NCI-H2171 (cell line): ENCODE data around the gene IFT25.
"Not testable (repeated sequence)": the region's sequence is repeated elsewhere in the genome, so short reads cannot be mapped to it uniquely, and the experiment has no call there.

Experiments
- DNase-seq: peaks from one replicate; lab custom pipeline; 2025; lab: John Stamatoyannopoulos, UW

Gene IFT25

DNA sequence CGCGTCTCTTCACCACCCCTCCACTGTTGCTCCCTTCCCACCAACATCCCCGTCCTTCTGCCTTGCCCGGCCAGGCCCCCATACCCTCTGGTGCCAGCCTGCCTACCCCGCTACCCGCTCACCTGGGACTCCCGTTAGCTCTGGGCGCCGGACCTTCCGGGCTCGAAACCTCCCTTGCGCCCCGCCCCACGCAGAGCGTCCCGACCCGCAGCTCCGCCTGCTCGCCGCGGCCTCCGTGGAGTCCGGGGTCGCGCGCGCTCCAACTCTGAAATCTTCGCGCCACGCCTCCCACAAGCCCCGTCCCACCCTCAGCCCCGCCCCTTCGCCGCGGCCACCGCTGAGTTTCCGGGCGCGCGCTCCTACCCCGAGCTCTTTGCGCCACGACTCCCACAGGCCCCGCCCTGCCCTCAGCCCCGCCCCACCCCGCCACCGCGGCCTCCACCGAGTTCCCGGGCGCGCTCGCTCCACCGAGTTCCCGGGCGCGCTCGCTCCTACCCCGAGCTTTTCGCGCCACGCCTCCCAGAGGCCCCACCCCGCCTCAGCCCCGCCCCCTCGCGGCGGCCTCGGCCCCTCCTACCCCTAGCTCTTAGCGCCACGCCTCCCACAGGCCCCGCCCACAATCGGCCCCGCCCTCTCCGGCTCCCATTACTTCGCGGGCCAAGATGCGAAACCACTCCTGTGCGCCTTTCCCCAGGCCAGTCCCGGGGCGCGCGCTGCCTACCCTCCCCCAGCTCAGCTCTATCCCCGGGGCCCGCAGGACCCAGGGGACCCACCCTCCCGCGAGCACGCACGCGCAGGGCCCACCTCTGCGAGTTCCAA lies at the start of gene IFT25:
IFT25 (minus strand) TSS at position 267 of the 819 bp plus-strand sequence. CDS start 5,617 bp downstream, outside the sequence.
- DNase-seq = peak; percentile 93

DNA sequence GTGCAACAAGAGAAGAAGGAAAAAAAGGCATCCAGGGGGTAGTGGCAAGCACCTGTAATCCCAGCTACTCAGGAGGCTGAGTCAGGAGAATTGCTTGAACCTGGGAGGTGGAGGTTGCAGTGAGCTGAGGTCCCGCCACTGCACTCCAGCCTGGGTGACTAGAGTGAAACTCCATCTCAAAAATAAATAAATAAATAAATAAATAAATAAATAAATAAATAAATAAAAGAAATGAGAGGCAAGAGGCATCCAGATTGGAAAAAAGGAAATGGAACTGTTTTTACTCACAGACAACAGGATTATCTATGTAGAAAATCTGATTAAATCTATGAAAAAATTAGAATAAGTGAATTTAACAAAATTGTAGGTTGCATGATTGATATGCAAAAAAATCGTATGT lies 49.0 kb upstream of the IFT25 start:
- not testable (repeated sequence) for DNase-seq

DNA sequence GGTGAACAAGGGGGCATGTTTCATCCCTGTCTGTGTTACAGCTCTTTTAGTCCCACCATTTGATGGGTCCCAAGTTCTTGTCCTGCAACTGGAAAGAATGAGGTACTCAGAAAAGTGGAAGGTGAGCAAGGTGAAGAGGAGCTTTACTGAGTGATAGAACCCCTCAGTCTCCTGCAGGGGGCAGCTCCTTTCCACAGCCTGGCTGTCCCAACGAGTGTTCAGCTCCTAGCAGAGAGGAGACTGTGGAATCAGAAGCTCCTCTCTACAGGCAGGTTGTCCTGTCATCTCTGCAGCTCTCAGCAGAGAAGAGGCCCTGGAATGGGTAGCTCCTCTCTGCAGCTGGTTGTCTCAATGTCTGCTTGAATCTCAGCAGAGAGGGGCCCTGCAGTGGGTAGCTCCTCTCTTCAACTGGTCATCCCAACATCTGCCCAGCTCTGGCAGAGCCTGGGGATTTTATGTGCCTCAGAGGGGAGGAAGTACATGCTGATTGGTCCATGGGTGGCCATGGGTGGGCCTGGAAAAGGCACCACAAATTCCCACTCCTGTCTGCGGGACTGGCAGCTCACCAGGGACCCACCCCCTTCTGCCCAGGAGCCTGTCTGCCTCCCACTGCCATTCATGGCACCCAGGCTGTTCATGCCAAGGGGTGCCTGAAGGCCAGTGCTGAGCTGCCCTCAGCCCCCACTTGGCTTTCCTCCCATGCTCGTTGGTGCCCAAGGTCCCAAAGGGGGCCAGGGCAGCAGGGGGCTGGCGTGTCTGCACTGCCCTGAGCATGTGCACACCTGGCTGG lies 46.8 kb upstream of the IFT25 start:
- DNase-seq = no peak

DNA sequence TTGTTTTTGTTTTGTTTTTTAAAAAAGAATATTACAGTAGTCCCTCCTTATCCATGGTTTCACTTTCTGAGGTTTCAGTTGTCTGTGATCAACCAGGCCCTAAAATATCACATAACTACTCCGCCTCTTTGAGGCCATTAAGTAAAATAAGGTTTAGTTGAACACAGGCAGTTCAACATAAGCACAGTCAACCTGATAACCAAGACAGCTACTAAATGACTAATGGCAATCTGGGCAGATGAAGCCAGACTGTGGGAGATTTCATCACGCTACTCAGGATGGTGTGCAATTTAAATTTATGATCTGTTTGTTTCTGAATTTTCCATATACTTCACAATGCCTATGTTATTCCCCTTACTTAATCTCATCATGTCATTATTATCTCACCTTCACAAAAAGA lies 42.4 kb upstream of the IFT25 start:
- DNase-seq = no peak

DNA sequence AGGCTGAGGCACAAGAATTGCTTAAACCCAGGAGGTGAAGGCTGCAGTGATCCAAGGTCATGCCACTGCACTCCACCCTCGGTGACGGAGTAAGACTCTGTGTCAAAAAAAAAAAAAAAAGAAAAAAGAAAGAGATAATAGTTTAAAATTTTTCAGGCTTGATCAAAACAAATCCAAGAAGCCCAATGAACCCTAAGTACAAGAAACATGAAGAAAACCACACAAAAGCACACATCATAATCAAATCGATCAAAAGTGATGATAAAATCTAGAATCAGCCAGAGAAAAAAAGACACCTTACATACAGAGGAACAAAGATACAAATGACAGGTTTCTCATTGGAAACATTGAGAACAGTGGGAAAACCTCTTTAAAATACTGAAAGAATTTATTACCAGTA lies 41.0 kb upstream of the IFT25 start:
- no peak for DNase-seq

DNA sequence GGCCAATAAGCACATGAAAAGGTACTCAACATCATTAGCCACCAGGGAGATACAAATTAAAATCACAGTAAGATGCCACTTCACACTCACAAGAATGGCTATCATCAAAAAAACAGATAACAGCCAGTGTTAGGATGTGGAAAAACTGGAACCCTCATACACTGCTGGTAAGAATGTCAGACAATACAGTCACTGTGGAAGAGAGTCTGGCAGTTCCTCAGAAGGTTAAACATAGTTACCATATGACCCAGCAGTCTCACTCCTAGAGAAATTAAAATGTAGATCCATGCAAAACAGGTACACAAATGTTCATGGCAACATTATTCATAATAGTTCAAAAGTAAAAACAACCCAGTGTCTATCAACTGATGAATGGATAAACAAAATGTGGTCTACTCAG lies 39.2 kb upstream of the IFT25 start:
- no peak for DNase-seq

DNA sequence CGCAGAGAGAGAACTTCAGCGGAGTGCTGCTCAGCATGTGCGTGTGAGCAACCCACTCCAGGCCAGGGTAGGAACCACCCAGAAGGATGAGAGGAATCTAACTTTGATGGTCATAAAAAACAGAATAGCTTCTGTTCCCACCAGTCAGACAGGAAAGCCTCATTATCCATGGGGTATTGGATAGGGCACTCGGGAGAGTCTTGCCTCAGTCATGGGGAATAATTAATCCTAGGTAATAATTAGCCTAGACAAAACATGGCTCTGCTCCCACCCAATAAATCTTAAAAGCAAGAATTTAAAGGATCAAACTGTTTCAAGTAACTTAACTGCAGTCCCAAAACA lies 37.2 kb upstream of the IFT25 start:
- DNase-seq = no peak

DNA sequence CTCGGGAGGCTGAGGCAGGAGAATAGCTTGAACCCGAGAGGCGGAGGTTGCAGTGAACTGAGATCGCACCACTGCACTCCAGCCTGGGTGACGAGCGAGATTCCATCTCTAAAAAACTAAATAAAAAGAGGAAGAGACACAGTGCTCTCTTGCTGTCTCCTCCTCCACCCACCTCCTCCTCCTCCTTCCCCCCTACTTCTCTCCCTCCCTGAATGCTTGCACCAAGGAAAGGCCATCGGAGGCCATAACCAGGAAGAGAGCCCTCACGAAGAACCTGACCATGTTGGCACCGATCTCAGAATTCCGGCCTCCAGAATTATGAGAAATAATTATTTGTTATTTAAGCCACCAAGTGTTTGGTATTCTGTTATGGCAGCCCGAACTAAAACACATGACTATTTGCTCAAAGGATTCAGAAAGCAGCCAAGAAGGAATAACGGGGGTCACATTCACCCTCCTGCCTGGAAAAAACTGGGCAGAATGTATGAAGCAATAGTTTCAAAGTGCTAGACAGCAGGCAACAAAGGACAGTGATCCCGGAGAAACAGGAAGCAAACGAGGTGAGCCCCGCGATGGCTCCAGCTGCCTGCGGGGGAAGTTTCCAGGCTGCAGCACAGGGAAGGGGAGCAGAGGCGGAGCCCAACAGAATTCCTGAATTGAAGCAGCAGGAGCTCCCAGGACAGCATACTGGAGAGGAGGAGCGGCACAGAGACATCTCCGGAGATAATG lies 36.7 kb upstream of the IFT25 start:
- peak; percentile 24 for DNase-seq

DNA sequence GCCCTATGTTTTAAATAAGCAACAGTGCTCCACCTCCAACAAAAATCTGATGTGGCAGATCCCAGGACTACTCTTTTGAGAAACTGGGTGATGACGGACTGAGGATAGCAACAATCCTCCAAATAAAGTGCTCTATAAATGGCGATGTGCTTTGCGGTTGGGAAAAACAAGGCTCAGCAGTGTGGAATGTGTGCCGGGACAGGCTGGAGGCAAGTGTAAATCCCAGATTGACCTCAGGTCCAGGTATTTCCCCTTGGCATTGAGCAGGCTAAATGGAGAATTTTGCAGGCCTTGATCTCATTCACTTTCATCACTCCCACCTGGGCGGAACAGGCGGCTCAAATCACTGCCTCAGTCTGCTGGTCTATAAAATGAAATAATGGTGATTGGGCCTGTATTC lies 35.7 kb upstream of the IFT25 start:
- DNase-seq = no peak

DNA sequence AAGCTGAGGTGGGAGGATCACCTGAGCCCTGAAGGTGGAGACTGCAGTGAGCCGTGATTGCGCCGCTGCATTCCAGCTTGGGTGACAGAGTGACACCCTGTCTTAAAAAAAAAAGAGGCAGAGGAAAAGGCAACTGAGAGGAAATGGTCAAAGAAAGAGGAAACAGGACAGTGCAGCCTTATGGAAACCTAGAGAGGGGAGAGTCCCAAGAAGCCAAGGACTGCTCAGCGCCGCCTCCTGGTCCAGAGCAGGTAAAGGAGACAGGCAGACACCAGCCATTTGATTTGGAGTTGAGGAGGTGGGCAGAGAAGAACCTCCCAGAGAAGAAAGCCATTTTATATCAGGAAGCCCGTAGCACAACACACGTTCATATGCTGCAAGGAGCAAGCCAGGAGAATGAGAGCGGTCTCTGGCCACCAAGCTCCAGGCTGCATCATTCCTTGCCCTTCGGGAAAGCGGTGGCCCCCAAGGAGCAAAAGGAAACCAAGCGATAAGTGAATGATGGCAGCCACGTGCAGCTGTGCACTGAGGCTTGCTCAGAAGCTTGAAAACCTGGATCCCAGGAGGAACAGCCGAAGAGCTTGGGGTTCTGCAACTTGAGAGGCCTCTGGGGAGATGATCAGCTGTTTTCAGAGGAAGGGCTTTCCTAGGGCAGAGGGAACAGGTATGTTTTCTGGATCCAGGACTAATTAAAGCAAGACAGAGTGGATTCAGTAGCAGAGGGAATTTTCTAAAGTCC lies 34.4 kb upstream of the IFT25 start:
- DNase-seq = peak; percentile 94

DNA sequence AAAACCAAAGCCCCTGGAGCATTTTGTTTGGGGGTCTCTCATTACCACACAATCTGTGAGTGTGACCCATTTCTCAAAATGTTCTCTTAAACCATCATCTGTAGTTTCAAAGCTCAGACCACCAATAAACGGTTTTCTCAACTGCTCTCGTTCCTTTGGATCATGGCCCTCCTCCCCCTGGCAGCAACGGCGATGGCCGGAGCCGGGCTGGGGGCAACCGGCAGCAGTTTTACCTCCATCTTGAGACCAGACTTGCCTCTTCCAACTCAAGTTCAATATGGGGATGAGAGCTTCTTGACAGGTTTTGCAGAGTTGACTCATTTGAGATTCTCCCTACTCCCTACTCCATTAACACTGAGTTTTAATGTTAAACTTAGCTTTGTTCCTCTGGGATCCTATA lies 30.4 kb upstream of the IFT25 start:
- DNase-seq = no peak

DNA sequence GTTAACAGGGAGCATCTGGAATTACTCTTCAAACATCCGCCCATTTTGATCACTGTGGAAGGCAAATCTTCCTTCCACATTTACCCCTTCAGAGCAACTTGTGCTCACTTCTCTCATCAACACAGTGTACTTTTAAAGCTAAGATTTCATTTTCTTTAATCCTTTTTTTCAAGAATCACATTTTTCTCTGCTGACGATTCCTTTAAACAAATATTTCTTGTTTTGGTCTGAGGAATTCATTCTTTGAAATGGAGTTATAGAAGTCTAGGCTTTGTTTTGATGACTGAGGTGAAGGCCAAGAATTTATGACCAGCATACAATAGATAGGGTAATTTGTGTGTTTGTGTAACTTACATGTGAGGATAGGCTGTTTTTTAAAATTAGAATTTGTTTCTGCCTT lies 26.2 kb upstream of the IFT25 start:
- no peak for DNase-seq

DNA sequence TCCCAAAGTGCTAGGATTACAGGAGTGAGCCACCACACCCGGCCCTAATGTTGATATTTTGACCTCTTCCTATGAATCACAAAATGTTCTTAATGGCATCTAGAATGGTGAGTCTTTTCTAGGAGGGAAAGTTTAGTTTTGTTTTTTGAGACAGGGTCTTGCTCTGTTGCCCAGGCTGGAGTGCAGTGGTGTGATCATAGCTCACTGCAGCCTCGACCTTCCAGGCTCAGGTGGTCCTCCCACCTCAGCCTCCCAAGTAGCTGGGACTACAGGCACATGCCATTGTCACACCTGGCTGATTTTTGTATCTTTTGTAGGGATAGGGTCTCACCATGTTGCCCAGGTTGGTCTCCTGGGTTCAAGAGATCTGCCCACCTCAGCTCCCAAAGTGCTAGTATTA lies 23.8 kb upstream of the IFT25 start:
- not testable (repeated sequence) for DNase-seq

DNA sequence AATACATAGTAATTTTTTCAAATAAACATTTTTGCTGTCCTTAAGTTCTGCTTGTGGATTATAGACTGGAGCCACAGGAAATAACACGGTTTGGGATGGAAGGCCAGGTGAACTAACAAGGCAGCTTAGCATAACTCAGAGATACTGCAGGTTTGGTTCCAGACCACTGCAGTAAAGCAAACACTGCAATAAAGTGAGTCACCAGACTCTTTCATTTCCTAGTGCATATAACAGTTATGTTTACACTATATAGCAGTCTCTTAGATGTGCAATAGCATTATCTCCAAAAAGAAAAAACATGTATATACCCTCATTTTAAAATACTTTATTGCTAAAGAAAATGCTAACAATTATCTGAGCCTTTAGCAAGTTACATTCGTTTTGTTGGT lies 22.6 kb upstream of the IFT25 start:
- DNase-seq = no peak

DNA sequence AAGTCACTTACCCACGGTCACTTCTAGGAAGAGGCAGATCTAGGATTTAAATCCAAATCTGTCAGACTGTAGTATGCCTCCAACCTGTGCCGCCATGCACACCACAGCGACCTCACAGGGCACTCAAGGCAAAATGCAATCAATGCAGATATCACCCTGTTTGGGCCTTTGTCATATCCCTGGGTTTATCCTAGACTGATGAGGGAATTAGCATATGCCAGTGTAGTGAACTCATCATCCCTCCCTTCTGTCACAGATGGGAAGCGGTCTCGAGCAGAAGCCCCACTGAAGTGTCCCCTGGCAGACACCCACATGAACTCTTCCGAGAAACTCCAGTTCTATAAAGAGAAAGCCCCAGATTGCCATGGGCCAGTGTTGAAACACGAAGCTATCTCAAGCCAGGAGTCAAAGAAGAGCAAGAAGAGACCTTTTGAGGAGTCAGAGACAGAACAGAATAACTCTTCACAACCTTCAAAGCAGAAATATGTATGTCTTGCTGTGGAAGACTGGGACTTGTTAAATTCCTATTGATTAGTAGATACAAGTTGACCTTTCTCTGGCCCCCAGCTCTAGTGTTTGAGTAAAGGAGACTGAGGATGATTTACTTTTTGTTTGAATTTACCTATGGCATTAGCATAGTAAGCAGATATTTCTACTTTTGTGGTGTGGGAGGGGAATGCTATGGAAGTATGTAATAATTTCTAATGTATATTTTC lies 22.1 kb upstream of the IFT25 start:
- no peak for DNase-seq

DNA sequence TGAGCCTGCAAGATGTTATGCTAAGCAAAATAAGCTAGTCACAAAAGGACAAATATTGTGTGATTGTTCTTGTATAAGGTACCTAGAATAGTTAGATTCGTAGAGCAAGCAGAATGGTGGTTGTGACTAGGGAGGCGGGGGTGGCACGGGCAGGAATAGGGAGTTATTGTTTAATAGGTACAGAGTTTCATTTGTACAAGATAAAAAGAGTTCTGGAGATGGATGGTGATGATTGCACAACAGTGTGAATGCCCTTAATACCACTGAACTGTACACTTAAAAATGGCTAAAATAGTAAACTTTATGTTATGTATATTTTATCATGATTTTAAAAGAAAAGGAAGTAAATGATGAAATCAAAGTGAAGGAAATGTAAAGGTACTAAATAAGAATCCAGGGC lies 21.3 kb upstream of the IFT25 start:
- DNase-seq = no peak

DNA sequence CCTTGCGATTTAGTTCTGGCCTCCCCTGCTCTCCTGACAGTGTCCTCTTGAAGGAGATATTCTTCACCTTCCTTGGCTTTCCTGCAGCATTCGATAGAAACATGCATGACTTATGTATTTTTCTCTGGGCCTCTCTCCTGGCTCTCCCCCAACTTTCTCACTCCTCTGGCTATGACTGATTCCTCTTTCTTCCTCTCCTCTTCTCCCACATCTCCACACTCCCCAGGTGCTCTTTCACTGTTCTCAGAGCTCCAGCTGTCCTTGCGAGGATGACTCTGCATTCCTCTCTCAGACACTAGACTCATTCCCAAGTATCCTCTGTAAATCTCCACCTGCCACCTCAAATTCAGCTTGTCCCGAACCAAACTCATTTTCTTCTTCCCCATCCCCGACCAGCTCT lies 18.6 kb upstream of the IFT25 start:
- no peak for DNase-seq

DNA sequence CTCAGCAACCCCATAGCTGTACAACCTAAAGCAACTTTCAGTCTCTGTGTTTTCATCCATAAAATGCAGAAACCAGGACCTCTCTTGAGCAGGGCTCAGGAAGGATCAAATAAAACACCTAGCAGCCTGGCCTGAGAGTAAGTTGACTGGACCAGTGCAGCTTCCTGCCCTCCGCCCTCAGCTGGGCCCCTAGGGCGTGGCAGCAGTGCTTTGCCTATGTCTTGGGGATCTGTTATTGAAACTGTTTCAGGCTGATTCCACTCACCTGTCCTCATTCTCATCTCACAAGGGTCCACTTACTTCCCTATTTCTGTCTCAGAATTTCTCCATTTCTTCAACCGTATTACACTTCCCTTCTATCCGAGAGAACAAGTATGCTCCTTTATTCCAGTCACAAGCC lies 18.0 kb upstream of the IFT25 start:
- DNase-seq = no peak

DNA sequence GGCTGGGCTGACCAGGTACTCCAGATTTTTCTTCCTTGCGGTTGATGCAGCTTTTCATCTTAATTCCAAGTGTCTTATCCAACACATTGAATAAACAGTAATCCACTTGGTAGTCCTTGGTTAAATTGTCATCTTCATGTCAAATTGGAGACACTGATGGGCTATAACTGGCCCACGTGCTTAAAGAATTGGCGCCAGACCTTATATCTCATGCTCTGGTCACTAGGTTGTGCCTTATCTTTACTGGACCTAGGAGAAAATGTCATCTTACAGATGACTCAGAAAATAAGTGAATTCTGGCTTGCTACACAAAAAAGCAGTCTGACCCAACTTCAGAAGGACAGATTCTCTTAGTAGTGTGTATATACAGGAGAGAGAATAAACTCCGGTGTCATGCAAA lies 16.9 kb upstream of the IFT25 start:
- no peak for DNase-seq

DNA sequence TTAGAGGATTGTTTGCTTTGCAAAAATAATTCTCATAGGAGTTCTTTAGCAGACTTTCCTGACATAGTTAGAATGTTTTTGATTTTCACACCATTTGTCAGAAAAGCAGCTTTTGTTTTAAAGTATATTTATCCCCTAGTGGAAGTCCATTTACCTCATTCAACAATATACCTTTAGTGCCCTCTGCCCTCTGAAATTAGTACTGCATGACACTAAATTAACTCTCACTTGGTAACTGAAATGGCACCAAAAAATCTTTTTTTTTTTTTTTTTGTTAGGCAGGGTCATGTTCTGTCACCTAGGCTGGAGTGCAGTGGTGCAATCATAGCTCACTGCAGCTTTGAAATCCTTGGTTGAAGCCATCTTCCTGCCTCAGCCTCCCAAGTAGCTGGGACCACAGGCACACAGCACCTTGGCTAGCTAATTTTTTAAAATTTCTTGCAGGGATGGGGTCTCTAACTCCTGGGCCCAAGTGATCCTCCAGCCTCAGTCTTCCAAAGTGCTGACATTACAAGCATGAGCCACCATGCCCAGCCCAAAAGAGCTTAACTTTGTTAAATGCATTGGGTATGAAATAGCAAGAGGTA lies 14.3 kb upstream of the IFT25 start:
- DNase-seq = peak; percentile 5

DNA sequence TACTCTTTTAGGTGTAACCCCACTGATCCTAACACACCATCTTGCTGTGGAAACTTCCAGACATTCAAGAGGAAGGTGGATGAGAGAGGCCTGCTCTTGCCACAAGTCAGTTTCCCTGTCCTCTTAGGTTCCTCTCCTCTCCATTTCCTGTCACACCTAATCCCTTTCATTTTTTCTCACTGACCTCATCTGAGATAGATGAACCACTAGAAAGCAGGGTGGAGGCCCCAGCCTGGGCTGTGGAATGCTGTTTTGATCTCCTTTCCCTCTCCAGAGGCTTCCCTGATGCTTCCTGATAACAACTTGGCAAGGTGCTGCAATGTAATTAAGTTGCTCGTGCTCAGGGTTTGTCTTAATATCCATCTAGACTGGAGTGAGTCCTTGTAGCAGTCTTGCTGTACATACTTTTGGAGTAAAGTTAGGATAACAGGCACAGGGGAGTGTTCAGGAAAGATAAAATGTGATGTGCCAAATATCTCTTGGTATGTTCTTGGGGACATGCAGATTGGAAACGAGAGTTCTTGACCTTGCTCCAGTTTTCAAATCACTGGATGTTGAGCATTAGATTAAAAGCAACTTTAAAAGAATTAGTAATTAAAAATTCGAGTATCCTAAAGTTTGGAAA lies 11.8 kb upstream of the IFT25 start:
- no peak for DNase-seq
